Ecto neural progenitor cell (in vitro differentiated cells): Measurements from ENCODE around the gene ZXDC.

ENCODE experiments used
- DNase-seq: peaks from one replicate; pipeline ENCODE4 v3.0.0-alpha.2; 2018; ENCODE audit warnings: low spot score

ZXDC gene

DNA sequence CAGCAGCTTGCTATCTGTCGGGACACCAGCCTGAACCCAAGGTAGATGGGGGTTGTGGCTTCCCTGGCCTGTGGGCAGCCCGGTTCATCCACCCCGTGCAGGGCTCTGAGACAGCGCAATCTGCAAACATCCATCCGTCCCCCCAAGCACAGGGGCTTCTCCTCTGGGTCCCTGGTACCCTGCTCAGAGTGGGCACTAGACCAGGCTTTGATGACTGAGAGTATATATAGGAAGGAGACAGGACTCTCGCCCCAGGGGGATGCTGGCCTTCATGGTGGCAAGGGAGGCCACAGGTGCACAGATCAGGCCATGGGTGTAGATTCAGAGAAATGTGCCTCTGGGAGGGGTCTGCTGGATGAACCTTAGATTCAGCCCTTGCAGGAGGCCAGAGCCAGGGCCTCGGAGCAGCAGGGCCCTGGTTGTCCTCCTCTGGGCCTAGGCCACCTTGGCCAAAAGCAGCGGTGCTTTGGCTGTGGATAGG lies 40.7 kb downstream of the ZXDC start:
- no peak for DNase-seq

DNA sequence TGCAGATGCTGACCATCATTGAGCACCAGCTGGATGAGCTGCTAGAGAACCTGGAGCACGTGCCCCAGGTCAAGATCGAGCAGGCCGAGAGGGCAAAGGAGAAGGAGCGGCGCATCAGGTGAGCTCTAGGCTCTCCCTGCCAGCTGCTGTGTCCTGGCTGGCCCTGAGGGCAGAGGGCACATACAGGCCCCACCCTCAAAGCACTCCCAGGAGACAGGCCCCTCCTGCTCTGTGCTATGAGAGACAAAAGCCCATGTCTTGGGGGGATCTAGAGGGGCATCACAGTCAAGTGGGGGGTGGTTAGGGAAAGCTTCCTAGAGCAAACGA lies 41.5 kb downstream of the ZXDC start:
- DNase-seq = no peak

- DNase-seq = peak; percentile 32
These were observed 42.0 kb downstream of the ZXDC start for GRCh38 chr3:126433496-126434263.

DNA sequence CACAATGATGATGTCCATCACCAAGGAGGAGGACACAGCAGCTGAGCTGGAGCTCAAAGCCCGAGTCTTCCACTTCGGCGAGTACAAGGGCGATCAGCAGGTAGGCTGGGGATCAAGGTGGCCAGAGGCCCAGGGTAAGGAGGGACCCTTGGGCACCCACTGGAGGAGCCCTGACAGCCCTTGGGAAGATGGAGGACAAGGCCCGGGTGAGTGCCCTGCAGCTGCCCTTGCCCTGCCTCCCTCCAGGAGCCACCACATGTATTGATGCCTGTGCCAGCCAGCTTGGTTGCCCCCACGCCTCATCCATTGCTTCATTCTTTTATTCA lies 42.6 kb downstream of the ZXDC start:
- DNase-seq = no peak

GRCh38 chr3:126432361-126433104 lies 43.2 kb downstream of the ZXDC start:
- DNase-seq = no peak

DNA sequence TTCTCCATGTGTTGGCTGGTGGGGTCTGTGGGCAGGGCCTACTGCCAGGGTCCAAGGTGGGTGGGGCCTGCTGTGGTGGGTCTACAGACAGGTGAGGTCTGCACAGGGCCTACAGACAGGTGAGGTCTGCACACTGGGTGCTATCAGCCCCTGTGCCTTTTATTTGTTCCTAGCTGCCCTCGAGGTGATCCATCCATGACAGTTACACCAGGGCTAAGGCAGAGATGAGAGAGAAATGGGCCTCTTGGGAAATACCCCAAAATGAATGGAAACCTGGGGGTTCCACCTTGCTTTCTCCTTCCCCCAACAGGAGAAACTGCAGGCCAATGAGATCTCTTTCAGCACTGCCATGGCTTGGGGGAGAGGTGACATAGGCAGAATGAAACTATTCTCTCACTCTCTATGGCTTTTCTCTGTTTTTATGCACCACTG lies 44.6 kb downstream of the ZXDC start:
- DNase-seq = no peak

GRCh38 chr3:126424751-126425150 lies 50.9 kb downstream of the ZXDC start:
- DNase-seq = no peak

DNA sequence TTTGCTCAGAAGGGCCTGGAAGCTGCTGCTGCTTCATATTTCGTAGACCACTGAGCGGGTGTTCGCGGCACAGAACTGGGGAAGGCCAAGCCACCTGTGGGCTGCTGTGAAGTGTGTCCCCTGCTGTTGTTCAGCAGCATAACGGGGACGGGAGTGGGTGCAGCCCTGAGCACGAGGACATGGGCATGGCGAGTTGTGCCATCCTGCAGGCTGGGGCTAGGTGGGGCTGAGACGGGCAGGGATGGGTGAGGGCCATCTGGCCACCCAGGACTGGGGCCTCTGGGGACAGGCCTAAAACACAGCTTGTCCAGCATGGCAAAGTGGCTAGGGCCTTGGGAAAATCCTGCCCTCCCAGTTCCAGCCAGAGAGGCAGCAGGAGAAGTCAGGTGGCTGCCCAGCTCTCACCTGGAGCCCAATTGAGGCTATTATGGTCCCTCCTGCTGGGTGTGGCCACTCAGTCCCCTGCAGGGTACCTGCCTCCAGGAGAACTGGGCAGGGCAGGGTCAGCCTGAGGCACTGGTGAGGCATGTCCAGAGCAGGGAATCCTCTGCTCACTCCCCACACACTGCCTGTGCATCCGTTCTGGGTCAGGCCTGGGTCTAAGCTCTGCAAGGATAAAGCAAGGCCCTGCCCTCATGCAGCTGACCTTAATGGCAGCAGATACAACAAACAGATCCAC lies 51.5 kb downstream of the ZXDC start:
- DNase-seq = peak; percentile 36

- DNase-seq = peak; percentile 35
These were observed 52.3 kb downstream of the ZXDC start for GRCh38 chr3:126423191-126424038.

GRCh38 chr3:126422571-126423091 lies 53.1 kb downstream of the ZXDC start:
- no peak for DNase-seq

GRCh38 chr3:126422121-126422520 lies 53.6 kb downstream of the ZXDC start:
- DNase-seq = no peak

- peak; percentile 35 for DNase-seq
These were observed 54.0 kb downstream of the ZXDC start for GRCh38 chr3:126421573-126422119.

- DNase-seq = peak; percentile 43
These were observed 55.6 kb downstream of the ZXDC start for GRCh38 chr3:126419886-126420786.

- peak; percentile 36 for DNase-seq
These were observed 56.5 kb downstream of the ZXDC start for GRCh38 chr3:126419151-126419703.

GRCh38 chr3:126418661-126419131 lies 57.0 kb downstream of the ZXDC start:
- peak; percentile 38 for DNase-seq

- DNase-seq = no peak
These were observed 57.6 kb downstream of the ZXDC start for GRCh38 chr3:126417981-126418530.

DNA sequence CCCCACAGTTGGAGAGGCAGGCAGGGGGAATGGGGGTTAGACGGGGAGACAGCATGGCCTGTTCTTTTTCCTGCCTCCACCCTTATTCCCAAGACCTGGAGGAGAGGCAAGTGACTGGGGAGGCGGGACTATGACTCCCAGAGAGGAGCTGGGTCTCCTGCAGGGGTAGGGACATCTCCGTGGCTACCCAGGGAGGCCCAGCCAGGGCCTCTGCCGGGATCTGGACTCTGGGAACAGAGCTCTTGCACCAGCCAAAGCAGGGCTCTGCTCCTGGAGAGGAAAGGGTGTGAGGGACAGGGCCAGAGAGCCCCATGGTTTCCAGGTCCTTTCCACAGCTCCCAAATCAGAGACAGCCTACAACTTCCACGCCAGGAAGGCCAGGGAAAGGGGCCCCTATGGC lies 58.2 kb downstream of the ZXDC start:
- no peak for DNase-seq

- no peak for DNase-seq
These were observed 58.7 kb downstream of the ZXDC start for GRCh38 chr3:126416943-126417342.
